Superior temporal gyrus (tissue), 1 donor: Measurements from ENCODE around the gene SIK2.
A peak's percentile ranks its signal among the peaks of the same experiment; 100 is the strongest.

ENCODE experiments used
- DNase-seq: peaks from one replicate; pipeline ENCODE4 v3.0.0-alpha.2; 2016; ENCODE audit errors: extremely low spot score

Gene SIK2

DNA sequence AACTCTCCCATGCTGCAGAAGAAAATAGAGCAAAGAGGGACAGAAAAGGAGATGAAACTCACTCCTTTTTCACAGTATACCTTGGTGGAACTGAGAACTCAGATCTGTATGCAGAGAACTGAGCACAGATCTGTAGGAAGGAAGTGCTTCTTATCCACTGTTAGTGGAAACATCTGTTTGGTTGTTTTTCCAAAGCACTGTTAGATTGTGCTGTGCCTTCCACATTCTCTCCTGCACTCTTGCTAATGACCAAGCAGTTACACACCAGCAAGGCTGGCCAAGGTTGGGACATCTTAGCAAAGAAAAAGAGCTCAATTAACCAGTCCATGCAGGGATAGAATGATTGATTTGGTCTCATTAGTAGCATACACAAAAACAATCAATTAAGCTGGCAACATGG lies 20.1 kb upstream of the SIK2 start:
- no peak for DNase-seq

- DNase-seq = no peak
Observed at GRCh38 chr11:111582881-111583280, 19.4 kb upstream of the SIK2 start.

DNA sequence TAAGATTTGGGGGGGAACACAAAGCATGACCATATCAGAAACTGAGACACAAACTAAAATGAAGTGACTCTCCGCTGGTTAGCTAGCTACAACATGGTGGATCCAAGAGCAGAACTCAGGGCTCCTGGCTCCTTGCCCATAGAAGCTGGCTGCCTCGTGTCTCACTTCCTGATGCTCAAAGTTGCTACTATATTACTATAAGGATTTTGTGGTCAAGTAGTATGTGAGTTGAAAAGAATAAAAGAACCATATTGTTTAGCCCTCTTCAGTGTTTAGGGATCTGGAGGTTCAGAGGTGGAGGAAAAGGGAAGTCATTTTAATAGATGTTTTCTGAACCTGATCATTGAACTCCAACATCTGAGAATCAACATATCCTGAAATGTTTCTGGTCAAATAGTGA lies 16.9 kb upstream of the SIK2 start:
- no peak for DNase-seq

DNA sequence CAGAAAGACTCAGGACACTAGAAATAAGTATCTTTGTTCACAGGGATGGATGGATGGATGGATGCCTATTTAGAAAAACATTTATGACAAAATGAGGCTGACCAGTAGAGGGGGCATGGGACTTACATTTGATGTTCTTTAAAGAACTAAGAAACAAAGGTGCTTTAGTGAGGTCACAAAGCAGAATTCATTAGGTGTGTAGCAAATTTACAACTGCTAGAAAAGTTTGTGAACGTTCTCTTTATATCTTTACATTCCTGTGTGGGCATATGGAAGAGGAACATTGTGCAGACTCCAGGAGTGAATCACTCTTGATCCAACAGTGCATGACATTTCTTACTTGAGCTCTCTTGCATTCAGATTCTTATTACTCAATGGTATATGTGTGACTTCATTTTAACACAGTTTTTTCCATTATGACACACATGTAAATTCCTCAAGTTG lies 15.8 kb upstream of the SIK2 start:
- peak; percentile 79 for DNase-seq

DNA sequence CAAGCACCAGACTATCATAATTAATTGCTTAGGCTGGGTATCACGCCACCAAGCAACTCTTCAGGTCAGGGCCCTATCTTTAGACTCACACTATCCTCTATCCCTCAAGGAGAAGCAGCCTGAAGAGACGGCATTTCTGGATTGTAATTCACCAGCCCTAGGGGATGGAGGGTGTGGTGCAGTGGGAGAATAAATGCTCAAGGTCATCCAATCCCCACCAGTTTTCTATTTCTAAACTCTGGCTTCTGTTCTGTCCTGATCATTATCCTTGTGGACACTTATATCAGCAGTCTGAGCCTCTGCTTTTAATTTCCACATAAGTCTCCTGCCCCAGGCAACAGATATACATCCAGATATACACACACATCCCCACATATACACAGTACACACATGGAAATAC lies 13.1 kb upstream of the SIK2 start:
- DNase-seq = no peak

DNA sequence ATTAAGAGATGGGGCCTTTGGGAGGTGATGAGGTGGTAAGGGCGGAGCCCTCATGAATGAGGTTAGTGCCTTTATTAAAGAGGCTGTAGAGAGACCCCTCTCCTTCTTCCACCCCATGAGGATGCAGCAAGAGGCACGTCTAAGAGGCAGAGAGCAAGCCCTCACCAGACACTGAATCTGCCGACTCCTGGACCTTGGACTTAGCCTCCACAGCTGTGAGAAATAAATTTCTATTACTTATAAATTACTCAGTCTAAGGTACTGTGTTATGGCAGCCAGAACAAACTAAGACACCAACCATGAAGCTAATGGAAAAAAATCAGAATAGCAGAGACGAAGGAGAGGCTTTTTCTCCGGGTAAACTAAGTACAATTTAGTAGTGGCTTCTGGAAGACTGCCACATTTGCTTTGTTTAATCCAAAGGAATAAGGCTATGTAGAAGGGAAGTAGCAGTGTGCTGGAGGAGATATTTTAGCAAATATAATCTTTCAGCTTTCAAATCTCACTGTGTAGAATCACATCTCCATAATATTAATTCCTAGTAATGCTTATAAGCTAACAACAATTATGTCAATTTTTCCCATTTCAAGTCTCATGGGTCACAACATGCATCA lies 12.3 kb upstream of the SIK2 start:
- no peak for DNase-seq

DNA sequence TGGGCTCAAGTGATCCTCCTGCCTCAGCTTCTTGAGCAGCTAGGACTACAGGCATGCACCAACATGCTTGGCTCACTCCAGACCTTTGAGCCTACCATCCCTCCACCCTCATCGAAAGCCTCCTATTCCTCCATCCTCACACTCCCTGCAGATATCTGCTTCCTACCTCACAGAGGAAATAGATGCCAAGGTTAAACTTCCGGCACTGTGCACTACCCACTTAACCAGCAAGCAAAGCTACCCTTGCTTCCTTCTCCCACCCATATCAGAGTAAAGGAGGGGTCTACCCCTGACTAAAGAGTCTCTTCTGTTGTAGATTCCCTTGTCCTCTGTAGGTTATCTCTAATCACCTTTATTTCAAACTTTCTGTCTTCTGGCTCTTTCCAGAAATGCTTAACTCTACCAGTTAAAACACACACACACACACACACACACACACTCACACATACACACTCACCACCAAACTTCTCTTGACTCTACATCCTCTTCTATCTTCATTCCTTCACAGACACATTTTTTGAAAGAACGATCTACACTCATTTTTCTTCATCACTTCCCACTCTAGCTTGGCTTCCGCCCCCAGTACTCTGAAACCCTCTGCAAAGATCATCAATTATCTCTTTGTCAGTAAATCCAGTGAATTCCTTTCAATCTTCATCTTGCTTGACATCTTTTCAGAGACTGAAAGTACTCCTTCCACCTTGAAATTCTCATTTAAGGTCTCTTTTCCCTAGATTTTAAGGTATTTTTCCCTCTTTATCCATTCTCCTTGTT lies 10.9 kb upstream of the SIK2 start:
- no peak for DNase-seq

- no peak for DNase-seq
Observed at GRCh38 chr11:111592491-111592890, 9.8 kb upstream of the SIK2 start.

DNA sequence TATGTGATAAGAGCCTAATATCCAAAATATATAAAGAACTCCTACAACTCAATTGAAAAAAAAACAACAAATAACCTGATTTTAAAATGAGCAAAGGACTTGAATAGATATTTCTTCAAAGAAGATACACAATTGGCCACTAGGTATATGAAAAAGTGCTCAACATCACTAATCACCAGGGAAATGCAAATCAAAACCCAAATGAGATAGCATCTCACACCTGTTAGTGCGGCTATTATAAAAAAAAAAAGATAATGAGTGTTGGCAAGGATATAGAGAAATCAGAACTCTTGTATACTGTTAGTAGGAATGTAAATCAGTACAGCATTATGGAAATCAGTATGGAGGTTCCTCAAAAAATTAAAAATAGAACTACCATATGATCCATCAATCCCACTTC lies 5.9 kb upstream of the SIK2 start:
- DNase-seq = no peak

- DNase-seq = no peak
Observed at GRCh38 chr11:111598148-111598547, 4.1 kb upstream of the SIK2 start.

GRCh38 chr11:111598559-111598958 lies 3.7 kb upstream of the SIK2 start:
- DNase-seq = peak; percentile 56

GRCh38 chr11:111601636-111601978 lies 642 bp upstream of the SIK2 start:
- DNase-seq = peak; percentile 77

GRCh38 chr11:111602865-111603610 lies 789 bp downstream of the SIK2 start:
- DNase-seq = no peak

- peak; percentile 73 for DNase-seq
Observed at GRCh38 chr11:111603611-111604130, 1.4 kb downstream of the SIK2 start.

- DNase-seq = peak; percentile 94
Observed at GRCh38 chr11:111604392-111605009, 2.3 kb downstream of the SIK2 start.

DNA sequence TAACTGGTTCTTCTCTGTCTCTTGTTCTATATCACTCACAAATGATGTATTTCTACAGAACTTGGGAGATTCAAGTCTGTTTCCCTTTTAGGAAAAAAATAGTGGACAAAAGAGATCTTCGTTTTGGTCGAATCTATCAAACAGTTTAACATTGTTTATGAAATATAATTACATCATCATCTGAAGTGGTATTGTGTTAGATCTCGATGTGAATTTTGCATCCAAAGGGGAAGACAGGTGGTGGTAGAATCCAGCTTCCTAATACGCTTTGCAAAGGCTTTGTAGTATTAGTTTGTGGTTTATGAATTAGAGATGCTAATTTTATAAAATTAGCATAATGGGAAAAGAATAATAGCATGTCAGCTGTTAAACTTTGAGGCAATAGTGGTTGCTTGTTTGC lies 3.4 kb downstream of the SIK2 start:
- DNase-seq = peak; percentile 67

DNA sequence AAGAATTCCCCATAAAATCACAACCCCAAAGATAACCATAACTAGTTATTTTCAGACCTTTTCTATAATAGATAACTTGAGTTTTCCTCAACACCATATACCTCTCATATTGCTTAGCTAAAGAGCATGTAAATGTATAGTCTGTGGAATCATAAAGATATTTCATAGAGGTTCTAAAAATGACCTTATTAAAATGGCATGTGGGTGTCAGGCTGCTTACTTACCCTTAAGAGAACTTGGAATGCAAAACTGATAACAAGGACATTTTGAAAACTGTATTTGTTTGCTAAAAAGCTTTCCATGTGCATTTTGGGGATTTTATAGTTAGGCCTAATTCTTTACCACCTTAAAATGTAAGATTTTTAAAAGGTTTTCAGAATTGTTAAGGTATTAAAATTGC lies 4.7 kb downstream of the SIK2 start:
- peak; percentile 15 for DNase-seq

DNA sequence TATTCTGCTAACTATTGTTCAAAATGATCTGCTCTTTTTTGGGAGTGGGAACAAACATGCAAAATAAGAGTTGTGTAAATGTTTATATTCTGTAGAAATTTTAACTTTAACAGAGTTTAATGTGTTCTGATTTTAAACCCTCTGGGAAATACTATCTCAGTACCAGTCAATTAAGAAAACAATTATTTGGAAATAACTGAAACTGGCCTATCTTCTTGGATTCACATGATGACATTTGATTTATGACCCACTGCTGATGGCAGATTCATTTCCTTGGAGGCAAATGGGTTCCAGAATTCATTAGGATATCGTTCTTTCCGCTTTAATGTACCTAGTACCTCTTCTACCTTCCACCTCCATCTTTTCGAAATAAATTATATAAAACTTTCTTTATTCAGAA lies 5.5 kb downstream of the SIK2 start:
- no peak for DNase-seq

DNA sequence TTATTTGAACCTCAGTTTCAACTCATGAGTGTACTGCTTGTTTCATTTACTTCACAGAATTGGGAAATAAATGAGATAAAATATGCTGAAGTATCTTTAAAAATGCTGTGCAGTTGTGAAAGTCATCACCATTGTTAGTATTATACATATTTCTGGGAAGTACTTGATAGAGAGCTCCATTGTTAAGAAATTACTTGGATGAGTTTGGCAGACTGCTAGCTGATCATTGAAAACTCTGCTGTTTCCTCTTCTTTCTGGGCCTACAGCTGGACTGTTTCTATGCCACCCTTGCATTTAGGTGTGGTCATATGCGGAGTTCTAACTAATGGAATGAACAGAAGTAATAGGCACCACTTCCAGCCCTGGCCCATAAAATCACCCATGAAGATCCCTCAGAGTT lies 10.0 kb downstream of the SIK2 start:
- DNase-seq = no peak

DNA sequence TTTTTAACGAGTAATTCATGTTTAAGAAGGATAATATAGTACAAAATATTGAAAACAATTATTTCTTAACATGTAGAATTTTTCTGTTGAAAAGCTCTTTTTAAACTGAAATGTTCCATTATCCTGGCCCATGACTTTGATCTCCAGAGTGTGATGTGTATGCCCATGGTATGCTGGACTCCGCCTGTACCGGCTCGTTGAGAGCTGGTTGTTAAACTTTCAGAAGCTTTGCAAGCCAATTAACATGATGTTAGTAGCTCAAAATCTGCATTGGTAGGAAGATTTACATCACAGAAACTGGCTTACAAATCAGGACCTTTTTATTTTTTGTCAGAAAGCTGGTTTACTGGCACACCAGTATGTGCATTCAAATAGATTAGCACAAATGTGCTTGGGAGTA lies 15.0 kb downstream of the SIK2 start:
- DNase-seq = no peak

GRCh38 chr11:111620518-111620917 lies 18.3 kb downstream of the SIK2 start:
- DNase-seq = no peak

DNA sequence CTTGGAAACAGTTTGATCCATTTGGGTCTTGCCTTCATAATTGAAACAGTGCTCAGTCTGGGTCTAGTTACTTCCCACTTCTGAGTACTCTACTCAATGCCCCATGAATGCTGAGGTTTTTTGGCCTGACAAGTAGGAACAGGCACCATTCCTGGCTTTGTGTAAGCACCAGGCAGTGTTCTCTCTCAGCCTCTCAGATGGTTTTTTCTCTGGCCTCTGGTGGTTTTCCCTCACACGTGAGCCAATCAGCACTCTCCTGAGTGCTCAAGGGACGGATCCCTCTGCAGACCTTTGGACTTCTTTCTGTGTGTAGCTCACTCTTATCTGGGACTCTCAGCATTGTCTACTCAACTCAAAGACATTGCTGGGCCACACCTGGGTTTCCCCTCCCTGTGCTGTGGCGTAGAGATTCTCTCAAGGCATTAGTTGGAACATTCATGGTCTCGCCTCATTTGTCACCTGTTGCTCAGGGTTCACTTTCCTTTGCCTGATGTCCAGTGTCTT lies 21.3 kb downstream of the SIK2 start:
- DNase-seq = no peak
